ENCODE measurements around the gene PYY.

The PYY gene

GRCh38 chr17:43907425-43907981, 46.2 kb downstream of the PYY start, which contains the start of gene MPP2:
TSS of gene MPP2 (minus strand) at chr17:43907536. CDS start at chr17:43904460, 3,076 bp downstream.
- H3K4me1 ChIP-seq (ENCODE audit: low read length): no peaks in the 10 kb centered on the region
- no peaks in the 10 kb centered on the region for H3F3A ChIP-seq (ENCODE audit: insufficient read depth, low read length)
- peaks cover 25% of the 10 kb centered on the region for H3K27me3 ChIP-seq (replicated peaks; ENCODE audit: insufficient read depth, low read length)
- no peak within 1 kb of the TSS for H2AFZ ChIP-seq (ENCODE audit: low read length)
- H3K4me2 ChIP-seq (ENCODE audit: low read depth, low read length): no peak within 1 kb of the TSS
- no peaks in the 10 kb centered on the region for H4K20me1 ChIP-seq (ENCODE audit: insufficient read depth, low read length)
- no peaks in the 10 kb centered on the region for H3K9me3 ChIP-seq (replicated peaks; ENCODE audit: insufficient read depth, low read length)
- DNase-seq: no peak
- TF ChIP-seq EZH2phosphoT487 (IDR thresholded peaks at IDR 0.05; ENCODE audit: low read length): no peak
- H3K9me2 ChIP-seq (replicated peaks; ENCODE audit: insufficient read depth, low read length): no peaks in the 10 kb centered on the region
- H3K79me2 ChIP-seq (ENCODE audit: low read length): no peaks in the 10 kb centered on the region
- H3K36me3 ChIP-seq (replicated peaks; ENCODE audit: insufficient read depth, low read length): no peaks in the 10 kb centered on the region
- H3K27ac ChIP-seq (ENCODE audit: low read length): no peak within 1 kb of the TSS
- H3K4me3 ChIP-seq (ENCODE audit: low read length): no peak within 1 kb of the TSS
- H3K9ac ChIP-seq (ENCODE audit: low read length): no peak within 1 kb of the TSS

GRCh38 chr17:43906951-43907424, 46.8 kb downstream of the PYY start:
- H3K9me2 ChIP-seq (replicated peaks; ENCODE audit: insufficient read depth, low read length): no peaks in the 10 kb centered on the region
- H2AFZ ChIP-seq (ENCODE audit: low read length): no peak overlapping the region
- H3K4me1 ChIP-seq (ENCODE audit: low read length): no peaks in the 10 kb centered on the region
- no peak overlapping the region for H3K9ac ChIP-seq (ENCODE audit: low read length)
- TF ChIP-seq EZH2phosphoT487 (IDR thresholded peaks at IDR 0.05; ENCODE audit: low read length): no peak
- no peak for TF ChIP-seq CTCF (IDR thresholded peaks at IDR 0.05; ENCODE audit: low read length)
- TF ChIP-seq EZH2 (optimal IDR thresholded peaks at IDR 0.05; ENCODE audit: low read depth, low read length): no peak
- no peak overlapping the region for H3K4me2 ChIP-seq (ENCODE audit: low read depth, low read length)
- no peaks in the 10 kb centered on the region for H3K79me2 ChIP-seq (ENCODE audit: low read length)
- no peaks in the 10 kb centered on the region for H3K36me3 ChIP-seq (replicated peaks; ENCODE audit: insufficient read depth, low read length)
- H3K9me3 ChIP-seq (replicated peaks; ENCODE audit: insufficient read depth, low read length): no peaks in the 10 kb centered on the region
- peaks cover 25% of the 10 kb centered on the region for H3K27me3 ChIP-seq (replicated peaks; ENCODE audit: insufficient read depth, low read length)
- no peaks in the 10 kb centered on the region for H4K20me1 ChIP-seq (ENCODE audit: insufficient read depth, low read length)
- H3K27ac ChIP-seq (ENCODE audit: low read length): no peak overlapping the region
- no peak for DNase-seq
- H3F3A ChIP-seq (ENCODE audit: insufficient read depth, low read length): no peaks in the 10 kb centered on the region
- H3K4me3 ChIP-seq (ENCODE audit: low read length): no peak overlapping the region

GRCh38 chr17:43905985-43906852, 47.5 kb downstream of the PYY start:
- no peak overlapping the region for H3K27ac ChIP-seq (ENCODE audit: low read length)
- H3K27me3 ChIP-seq (replicated peaks; ENCODE audit: insufficient read depth, low read length): peaks cover 25% of the 10 kb centered on the region
- H3K4me2 ChIP-seq (ENCODE audit: low read depth, low read length): no peak overlapping the region

More at GRCh38 chr17:43905985-43906852, 47.5 kb downstream of the PYY start:
- H4K20me1 ChIP-seq (ENCODE audit: insufficient read depth, low read length): no peaks in the 10 kb centered on the region
- no peak for DNase-seq
- no peak overlapping the region for H2AFZ ChIP-seq (ENCODE audit: low read length)
- no peak overlapping the region for H3K9ac ChIP-seq (ENCODE audit: low read length)
- no peak overlapping the region for H3K4me3 ChIP-seq (ENCODE audit: low read length)
- TF ChIP-seq EZH2 (optimal IDR thresholded peaks at IDR 0.05; ENCODE audit: low read depth, low read length) (no peak), EZH2phosphoT487 (IDR thresholded peaks at IDR 0.05; ENCODE audit: low read length) (no peak), CTCF (IDR thresholded peaks at IDR 0.05; ENCODE audit: low read length) (no peak)
- no peaks in the 10 kb centered on the region for H3K9me2 ChIP-seq (replicated peaks; ENCODE audit: insufficient read depth, low read length)
- no peaks in the 10 kb centered on the region for H3K79me2 ChIP-seq (ENCODE audit: low read length)
- H3F3A ChIP-seq (ENCODE audit: insufficient read depth, low read length): no peaks in the 10 kb centered on the region
- H3K36me3 ChIP-seq (replicated peaks; ENCODE audit: insufficient read depth, low read length): no peaks in the 10 kb centered on the region
- H3K9me3 ChIP-seq (replicated peaks; ENCODE audit: insufficient read depth, low read length): no peaks in the 10 kb centered on the region
- H3K4me1 ChIP-seq (ENCODE audit: low read length): no peaks in the 10 kb centered on the region
